ENCODE data around the gene DAGLA. TPM values are rescaled to one million over a fixed set of nuclear protein-coding genes. Genes with fewer than 3 reads are reported as not detected.

DAGLA gene
- total RNA-seq, 4 donors from 2014 or later = 0.29 to 5.4 (median 1.9) TPM

DNA sequence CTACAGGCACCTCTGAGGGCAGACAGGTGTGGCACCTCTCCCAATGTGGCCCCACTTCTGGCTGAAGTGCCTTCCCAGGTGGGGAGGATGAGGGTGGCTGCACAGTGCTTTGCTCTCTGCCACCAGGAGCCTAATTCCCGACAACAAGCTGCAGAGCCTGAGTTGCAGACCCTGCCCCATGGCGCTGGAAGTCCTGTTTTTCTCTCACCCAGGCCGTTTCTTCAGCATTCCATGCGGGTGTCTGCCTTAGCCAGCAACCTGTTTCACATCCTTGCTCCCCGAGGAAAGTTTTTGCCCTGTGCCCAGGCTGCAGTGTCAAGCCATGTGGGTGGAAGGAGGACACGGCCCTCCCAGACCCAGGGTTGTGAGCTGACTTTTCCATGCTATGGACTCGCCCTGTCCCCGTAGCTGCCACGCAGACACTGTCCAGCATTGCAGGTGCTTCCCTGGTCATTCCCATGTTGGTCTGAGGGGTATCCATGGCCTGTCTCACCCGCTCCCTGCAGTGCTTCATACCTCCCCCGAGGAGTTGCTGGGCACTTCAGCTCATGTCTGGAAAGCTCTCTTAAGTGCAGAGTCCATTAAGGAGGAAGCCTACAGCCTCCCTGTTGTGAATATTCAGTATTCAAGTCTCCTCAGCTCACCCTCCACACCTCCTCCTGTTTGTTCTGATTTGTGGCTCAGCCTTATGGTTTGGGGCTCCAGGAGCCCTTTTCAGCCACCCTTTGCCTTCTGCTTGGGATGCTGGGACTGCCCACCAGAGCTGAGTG, 2.9 kb downstream of the DAGLA start:
- intact Hi-C loops (cut with DNase I; ENCODE audit: low total_unique reads) = loop anchor here (5.0 kb wide), 1 partner anchor 44 kb away; no protein-coding TSS in a partner anchor
- TF ChIP-seq, protein P1, sequence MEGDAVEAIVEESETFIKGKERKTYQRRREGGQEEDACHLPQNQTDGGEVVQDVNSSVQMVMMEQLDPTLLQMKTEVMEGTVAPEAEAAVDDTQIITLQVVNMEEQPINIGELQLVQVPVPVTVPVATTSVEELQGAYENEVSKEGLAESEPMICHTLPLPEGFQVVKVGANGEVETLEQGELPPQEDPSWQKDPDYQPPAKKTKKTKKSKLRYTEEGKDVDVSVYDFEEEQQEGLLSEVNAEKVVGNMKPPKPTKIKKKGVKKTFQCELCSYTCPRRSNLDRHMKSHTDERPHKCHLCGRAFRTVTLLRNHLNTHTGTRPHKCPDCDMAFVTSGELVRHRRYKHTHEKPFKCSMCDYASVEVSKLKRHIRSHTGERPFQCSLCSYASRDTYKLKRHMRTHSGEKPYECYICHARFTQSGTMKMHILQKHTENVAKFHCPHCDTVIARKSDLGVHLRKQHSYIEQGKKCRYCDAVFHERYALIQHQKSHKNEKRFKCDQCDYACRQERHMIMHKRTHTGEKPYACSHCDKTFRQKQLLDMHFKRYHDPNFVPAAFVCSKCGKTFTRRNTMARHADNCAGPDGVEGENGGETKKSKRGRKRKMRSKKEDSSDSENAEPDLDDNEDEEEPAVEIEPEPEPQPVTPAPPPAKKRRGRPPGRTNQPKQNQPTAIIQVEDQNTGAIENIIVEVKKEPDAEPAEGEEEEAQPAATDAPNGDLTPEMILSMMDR (IDR thresholded peaks at IDR 0.05) = no peak
- no peak for TF ChIP-seq POLR2A (IDR thresholded peaks at IDR 0.05)
- Histone ChIP-seq H3K4me3 (no peak overlapping the region), H3K36me3 (no peaks in the 10 kb centered on the region), H3K9me3 (no peaks in the 10 kb centered on the region), H3K4me1 (peaks cover 4 to 6% of the 10 kb centered on the region in 2 donors), H3K27me3 (no peaks in the 10 kb centered on the region), H3K27ac (no peak overlapping the region)
- no peak for DNase-seq

DNA sequence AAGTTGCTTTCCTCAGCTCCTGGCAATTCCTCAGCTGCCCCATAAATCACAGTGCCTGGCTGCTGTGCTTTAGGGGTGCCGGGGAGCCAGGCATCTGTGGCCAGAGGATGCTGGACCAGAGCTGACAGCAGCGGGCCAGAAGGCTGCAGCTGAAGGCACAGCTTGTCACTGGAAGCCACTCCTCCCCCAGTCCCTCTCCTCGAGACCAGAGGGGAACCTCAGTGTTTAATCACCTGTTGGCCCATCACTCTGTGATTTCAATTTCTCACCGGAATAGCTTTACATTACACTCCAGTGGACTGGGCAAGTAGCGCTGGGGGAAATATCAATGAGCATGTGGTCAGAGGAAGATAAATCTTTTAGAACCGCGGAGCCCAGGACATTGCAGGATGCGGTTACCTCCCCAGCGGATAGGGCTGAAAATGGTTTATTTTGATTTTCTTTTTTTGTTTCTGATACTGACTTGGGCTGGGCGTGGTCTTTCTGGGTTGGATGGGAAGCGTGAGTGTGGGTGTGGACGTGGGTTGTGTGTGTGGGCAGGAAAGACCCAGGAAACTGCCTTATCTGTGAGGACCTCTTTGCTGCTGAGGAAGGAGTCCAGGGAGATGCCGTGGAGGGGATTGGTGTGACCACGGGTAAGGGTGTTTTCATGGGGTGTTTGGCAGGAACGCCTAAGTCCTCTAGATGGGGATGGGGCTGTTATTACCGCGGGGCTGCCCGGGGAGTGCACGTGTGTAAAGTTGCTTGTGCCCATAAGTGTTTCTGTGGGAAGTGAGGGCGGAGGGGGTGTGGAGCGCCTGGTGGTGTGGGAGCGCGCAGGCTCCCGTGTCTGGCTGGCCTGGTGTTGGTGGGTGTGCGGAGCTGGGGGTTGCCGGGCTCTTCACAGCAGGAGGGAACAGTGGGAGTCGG, 4.0 kb downstream of the DAGLA start:
- H3K4me1 ChIP-seq = peaks cover 4 to 6% of the 10 kb centered on the region in 2 donors
- intact Hi-C loops (cut with DNase I; ENCODE audit: low total_unique reads) = loop anchor here (5.0 kb wide), 1 partner anchor 43 kb away; no protein-coding TSS in a partner anchor

DNA sequence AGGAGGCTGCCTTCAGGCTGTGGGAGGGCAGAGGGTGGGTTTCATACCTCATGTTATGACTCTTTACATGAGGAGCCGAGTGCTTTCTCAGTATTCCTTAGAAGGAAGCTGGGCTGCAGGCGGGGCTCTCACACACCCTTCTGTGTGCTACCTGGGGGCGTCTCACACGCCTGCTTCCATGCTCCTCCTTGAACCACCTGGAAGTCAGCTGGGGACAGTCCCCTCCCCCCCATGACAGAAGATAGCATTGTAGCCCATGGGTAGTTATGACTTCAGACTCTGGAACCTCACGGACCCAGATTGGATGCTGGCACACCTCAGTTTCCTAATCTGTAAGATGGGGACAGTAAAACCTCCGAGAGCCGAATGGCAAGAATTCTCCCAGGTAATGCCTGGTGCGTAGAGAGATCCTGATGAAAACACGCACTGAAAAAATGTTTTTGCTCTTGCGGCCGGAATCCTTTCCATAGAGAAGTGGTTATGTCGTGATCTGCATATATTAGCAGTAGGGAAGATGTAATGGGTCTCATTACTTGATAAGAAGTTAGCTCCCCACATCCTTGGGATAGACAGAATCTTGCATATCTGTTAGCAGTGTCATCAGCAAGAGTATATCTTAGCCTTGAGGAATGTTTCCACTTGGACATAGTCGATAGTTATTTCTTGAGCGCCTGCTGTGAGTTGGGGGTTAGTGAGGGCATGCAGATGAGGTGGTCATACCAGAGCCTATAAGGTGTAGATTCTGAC, 4.9 kb downstream of the DAGLA start:
- DNase-seq = no peak
- TF ChIP-seq, protein P1 (IDR thresholded peaks at IDR 0.05) = no peak
- TF ChIP-seq POLR2A (IDR thresholded peaks at IDR 0.05) = no peak
- Histone ChIP-seq H3K4me3 (no peak overlapping the region), H3K27ac (no peak overlapping the region), H3K27me3 (no peaks in the 10 kb centered on the region), H3K36me3 (no peaks in the 10 kb centered on the region), H3K4me1 (peaks cover 1 to 4% of the 10 kb centered on the region in 2 donors), H3K9me3 (no peaks in the 10 kb centered on the region)
- intact Hi-C loops (cut with DNase I; ENCODE audit: low total_unique reads) = loop anchor here (5.0 kb wide), 1 partner anchor 42 kb away; no protein-coding TSS in a partner anchor

More for the DNA sequence above, 4.0 kb downstream of the DAGLA start:
- H3K36me3 ChIP-seq = no peaks in the 10 kb centered on the region
- no peak overlapping the region for H3K4me3 ChIP-seq
- H3K27ac ChIP-seq = no peak overlapping the region
- TF ChIP-seq, protein P1 (IDR thresholded peaks at IDR 0.05) = no peak
- TF ChIP-seq POLR2A (IDR thresholded peaks at IDR 0.05) = no peak
- peak in 1 of 2 donors; percentile 60 for DNase-seq
- H3K9me3 ChIP-seq = no peaks in the 10 kb centered on the region
- no peaks in the 10 kb centered on the region for H3K27me3 ChIP-seq

DNA sequence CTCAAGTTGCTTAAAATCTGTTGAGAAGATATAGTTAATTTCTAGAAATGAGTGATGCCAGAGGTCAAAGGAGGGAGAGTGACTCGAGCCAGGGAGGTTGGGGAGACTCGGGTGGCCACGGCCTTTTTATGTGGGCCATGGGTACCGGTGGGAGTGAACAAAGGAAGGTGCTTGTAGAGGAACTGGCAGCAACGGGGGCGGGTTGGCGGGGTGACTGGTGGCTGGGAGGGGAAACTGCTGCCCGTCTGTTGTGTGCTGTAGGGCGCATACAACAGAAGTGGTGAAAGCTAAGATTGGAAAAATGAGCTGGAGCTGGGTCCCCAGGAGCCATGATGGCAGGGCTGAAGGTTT, 5.4 kb downstream of the DAGLA start:
- intact Hi-C loops (cut with DNase I; ENCODE audit: low total_unique reads) = no loop called here
- TF ChIP-seq POLR2A (IDR thresholded peaks at IDR 0.05) = no peak
- TF ChIP-seq, protein P1 (IDR thresholded peaks at IDR 0.05) = no peak
- no peak for DNase-seq
- Histone ChIP-seq H3K9me3 (no peaks in the 10 kb centered on the region), H3K36me3 (no peaks in the 10 kb centered on the region), H3K27ac (no peak overlapping the region), H3K27me3 (no peaks in the 10 kb centered on the region), H3K4me3 (no peak overlapping the region), H3K4me1 (peaks cover 0 to 4% of the 10 kb centered on the region in 2 donors)

All from uterus (tissue), 4 donors.